H1 (cell line): ENCODE data around the gene ITGA11. TPM values are rescaled to one million over a fixed set of nuclear protein-coding genes. Genes with fewer than 3 reads are reported as not detected.

Experiments
- ATF2 ChIP-seq: IDR thresholded peaks from 2 replicates; pipeline ENCODE4 v1.6.1; 2012; ENCODE audit warnings: low read length, inconsistent platforms
- EZH2 ChIP-seq: fragments of 200-600 bp; sonication (generic); IDR thresholded peaks from 2 replicates; pipeline ENCODE4 v1.7.1; 2012; ENCODE audit warnings: low read depth, mild to moderate bottlenecking, moderate library complexity, low read length, inconsistent platforms; ENCODE audit not compliant: severe bottlenecking
- SIN3A ChIP-seq, 2 experiments: IDR thresholded peaks in 1 of 2; conservative IDR thresholded peaks in 1 of 2; 2 replicates each; pipeline ENCODE4 v1.6.1; 2011 to 2012; ENCODE audit warnings: low read length in 2 of 2, improper control_type of control experiment in 1 of 2, low read depth in 1 of 2, mild to moderate bottlenecking in 1 of 2
- SP4 ChIP-seq: IDR thresholded peaks from 2 replicates; pipeline ENCODE4 v1.6.1; 2012; ENCODE audit warnings: low read length, inconsistent platforms
- polyA plus RNA-seq, 7 experiments: library from polyadenylated mRNA; depleted of rRNA in 3 of 7; stranded (reverse) in 5 of 7; unstranded in 2 of 7; fragments of >200 nt in 5 of 7; fragments of 200-250 nt in 2 of 7; gene quantifications; 1 replicate in 5 of 7; 2 replicates in 1 of 7; 4 replicates in 1 of 7; pipeline versions ENCODE4 v1.2.1 to v1.2.3, GENCODE V29; 2011 to 2013; ENCODE audit warnings: missing spikeins in 2 of 7, mixed read lengths in 2 of 7
- total RNA-seq: library from RNA; stranded (reverse); fragmentation: NEBNext Ultra II Directional; extraction: Animal tissue kit (Norgen Biotek cat#: 25700); gene quantifications from 2 replicates; pipeline ENCODE4 v1.2.1, GENCODE V29; 2021

Gene ITGA11
- total and polyA plus RNA-seq, 2 of the 8 experiments (the other 6 are each of a cell fraction or from before 2014, with no cell fraction given): 0.05 to 0.06 TPM

GRCh38 chr15:68413363-68414205, 18.4 kb downstream of the ITGA11 start (continued):
- TF ChIP-seq SP4 (no peak), ATF2 (no peak), EZH2 (no peak), SIN3A (conservative IDR thresholded peaks at IDR 0.05 in 1 of 2, IDR thresholded peaks at IDR 0.05 in 1 of 2; ENCODE audit: low read depth in 1 of 2, low read length in 2 of 2) (no peak)
